Adrenal gland (tissue), 12 donors: Measurements from ENCODE around the gene CBY2. TPM values are rescaled to one million over a fixed set of nuclear protein-coding genes. Genes with fewer than 3 reads are reported as not detected.

ENCODE experiments used
- DNase-seq, 7 donors: peaks; one replicate each; pipeline ENCODE4 v3.0.0-alpha.2; 2019 to 2020
- H3K27ac ChIP-seq, 5 donors: fragments of 200-600 bp; sonication (generic) in 4 of 5; 1 replicate in 3 of 5; 2 replicates in 2 of 5; pipeline versions ENCODE4 v1.5.1 to v1.8.0; 2016 to 2020; ENCODE audit warnings: mild to moderate bottlenecking in 1 of 5
- H3K27me3 ChIP-seq: fragments of 200-600 bp; 2 replicates; pipeline ENCODE4 v1.8.0; 2021
- H3K36me3 ChIP-seq, 2 donors: fragments of 200-600 bp; replicated peaks in 1 of 2; 1 replicate in 1 of 2; 2 replicates in 1 of 2; pipeline versions ENCODE4 v1.5.1 to v1.8.0; 2018 to 2022
- H3K4me1 ChIP-seq, 2 donors: fragments of 200-600 bp; replicated peaks in 1 of 2; 1 replicate in 1 of 2; 2 replicates in 1 of 2; pipeline versions ENCODE4 v1.5.1 to v1.8.0; 2018 to 2021
- H3K4me3 ChIP-seq, 4 donors: fragments of 200-600 bp; sonication (generic) in 3 of 4; one replicate each; pipeline ENCODE4 v1.5.1; 2016 to 2018
- H3K9me3 ChIP-seq, 3 donors: fragments of 200-600 bp; sonication (generic) in 1 of 3; replicated peaks in 1 of 3; 1 replicate in 2 of 3; 2 replicates in 1 of 3; pipeline versions ENCODE4 v1.5.1 to v1.8.0; 2016 to 2021
- POLR2A ChIP-seq, 2 donors: fragments of 450-650 bp; IDR thresholded peaks; one replicate each; pipeline ENCODE4 v1.6.1; 2017; ENCODE audit warnings: antibody characterized with exemption in 2 of 2, mild to moderate bottlenecking in 2 of 2, moderate library complexity in 1 of 2
- WGBS, 4 donors: extraction: QIAGEN DNeasy Blood & Tissue Kit in 2 of 4; methylation state at CpG; one replicate each; pipeline versions ENCODE4 v1.1.5 to v1.1.7; 2013 to 2017; 5-methylcytosine and 5-hydroxymethylcytosine counted together
- intact Hi-C, 2 donors: fragments of 100-400 bp; cut with DNase I; formaldehyde crosslinking; loops; one replicate each; pipeline versions ENCODE4 v1.14.1 to v1.15.0; 2022 to 2023
- polyA plus RNA-seq, 3 donors: library from polyadenylated mRNA; stranded (reverse); fragments of 200-250 nt in 2 of 3; fragments of 350-450 nt in 1 of 3; fragmentation: Illumina TruSeq in 1 of 3; extraction: RNeasy Lipid Tissue Mini Kit (QIAGEN cat#74804) in 1 of 3; gene quantifications; one replicate each; pipeline ENCODE4 v1.2.3, GENCODE V29; 2013 to 2014
- total RNA-seq, 9 donors: library from RNA; depleted of rRNA in 4 of 9; stranded (reverse); fragments of >200 nt in 4 of 9; fragments of 120-200 nt in 1 of 9; fragmentation: NEBNext Ultra II Directional in 1 of 9; extraction: Animal tissue kit (Norgen Biotek cat#: 25700) in 1 of 9; gene quantifications; one replicate each; pipeline versions ENCODE4 v1.1.0 to v1.2.4, GENCODE V29; 2013 to 2023
- TF ChIP-seq, protein P1 (sequence below), 6 experiments: fragments of 450-650 bp in 4 of 6; fragments of 200-600 bp in 2 of 6; sonication (generic) in 1 of 6; IDR thresholded peaks; 1 replicate in 5 of 6; 2 replicates in 1 of 6; pipeline versions ENCODE4 v1.5.1 to v1.8.0; 2016 to 2021; ENCODE audit warnings: antibody characterized with exemption in 6 of 6, mild to moderate bottlenecking in 2 of 6, moderate library complexity in 1 of 6
- donor health status: healthy with polysubstance abuse.
- donor health status: Bipolar disorder and iron deficiency.
- donor health status: DM: yes; HTN: yes; CAD: no.
- donor health status: DM: no; HTN: no; CAD: no.
- donor health status: DM: no; HTN: no; CAD: no.
- donor health status: DM: yes; HTN: yes; CAD: no.

The CBY2 gene
- total and polyA plus RNA-seq, 12 donors = not detected

DNA sequence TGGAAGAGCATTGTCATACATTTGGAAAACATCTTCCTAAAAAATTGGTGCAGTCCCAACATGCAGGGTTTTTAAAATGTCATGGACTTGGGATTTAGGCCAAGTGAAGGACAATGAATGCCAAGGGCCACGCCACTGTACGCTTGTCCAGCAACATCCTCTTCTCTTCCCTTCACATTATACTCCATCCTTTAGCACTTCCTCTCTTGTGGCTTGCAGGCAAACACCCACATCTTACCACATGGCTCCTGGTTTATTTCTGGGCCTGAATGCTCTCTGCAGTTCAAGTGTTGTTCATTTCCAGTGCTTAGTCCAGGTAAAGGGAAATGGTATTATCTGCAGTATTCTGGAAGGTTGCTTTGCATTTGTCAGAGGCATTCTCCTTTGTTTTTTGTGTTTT is 45.0 kb downstream of the CBY2 start:
- Histone ChIP-seq H3K36me3 (no peaks in the 10 kb centered on the region), H3K9me3 (no peaks in the 10 kb centered on the region), H3K27me3 (no peaks in the 10 kb centered on the region), H3K4me3 (no peak overlapping the region), H3K27ac (no peak overlapping the region), H3K4me1 (no peaks in the 10 kb centered on the region)
- intact Hi-C loops = no loop called here
- 29 to 60% (median 50%) methylated on average over 2 of the region's 2 CpGs for WGBS, 4 donors
- TF ChIP-seq, protein P1, sequence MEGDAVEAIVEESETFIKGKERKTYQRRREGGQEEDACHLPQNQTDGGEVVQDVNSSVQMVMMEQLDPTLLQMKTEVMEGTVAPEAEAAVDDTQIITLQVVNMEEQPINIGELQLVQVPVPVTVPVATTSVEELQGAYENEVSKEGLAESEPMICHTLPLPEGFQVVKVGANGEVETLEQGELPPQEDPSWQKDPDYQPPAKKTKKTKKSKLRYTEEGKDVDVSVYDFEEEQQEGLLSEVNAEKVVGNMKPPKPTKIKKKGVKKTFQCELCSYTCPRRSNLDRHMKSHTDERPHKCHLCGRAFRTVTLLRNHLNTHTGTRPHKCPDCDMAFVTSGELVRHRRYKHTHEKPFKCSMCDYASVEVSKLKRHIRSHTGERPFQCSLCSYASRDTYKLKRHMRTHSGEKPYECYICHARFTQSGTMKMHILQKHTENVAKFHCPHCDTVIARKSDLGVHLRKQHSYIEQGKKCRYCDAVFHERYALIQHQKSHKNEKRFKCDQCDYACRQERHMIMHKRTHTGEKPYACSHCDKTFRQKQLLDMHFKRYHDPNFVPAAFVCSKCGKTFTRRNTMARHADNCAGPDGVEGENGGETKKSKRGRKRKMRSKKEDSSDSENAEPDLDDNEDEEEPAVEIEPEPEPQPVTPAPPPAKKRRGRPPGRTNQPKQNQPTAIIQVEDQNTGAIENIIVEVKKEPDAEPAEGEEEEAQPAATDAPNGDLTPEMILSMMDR (IDR thresholded peaks at IDR 0.05) = no peak
- no peak for TF ChIP-seq POLR2A (IDR thresholded peaks at IDR 0.05)
- DNase-seq = no peak

DNA sequence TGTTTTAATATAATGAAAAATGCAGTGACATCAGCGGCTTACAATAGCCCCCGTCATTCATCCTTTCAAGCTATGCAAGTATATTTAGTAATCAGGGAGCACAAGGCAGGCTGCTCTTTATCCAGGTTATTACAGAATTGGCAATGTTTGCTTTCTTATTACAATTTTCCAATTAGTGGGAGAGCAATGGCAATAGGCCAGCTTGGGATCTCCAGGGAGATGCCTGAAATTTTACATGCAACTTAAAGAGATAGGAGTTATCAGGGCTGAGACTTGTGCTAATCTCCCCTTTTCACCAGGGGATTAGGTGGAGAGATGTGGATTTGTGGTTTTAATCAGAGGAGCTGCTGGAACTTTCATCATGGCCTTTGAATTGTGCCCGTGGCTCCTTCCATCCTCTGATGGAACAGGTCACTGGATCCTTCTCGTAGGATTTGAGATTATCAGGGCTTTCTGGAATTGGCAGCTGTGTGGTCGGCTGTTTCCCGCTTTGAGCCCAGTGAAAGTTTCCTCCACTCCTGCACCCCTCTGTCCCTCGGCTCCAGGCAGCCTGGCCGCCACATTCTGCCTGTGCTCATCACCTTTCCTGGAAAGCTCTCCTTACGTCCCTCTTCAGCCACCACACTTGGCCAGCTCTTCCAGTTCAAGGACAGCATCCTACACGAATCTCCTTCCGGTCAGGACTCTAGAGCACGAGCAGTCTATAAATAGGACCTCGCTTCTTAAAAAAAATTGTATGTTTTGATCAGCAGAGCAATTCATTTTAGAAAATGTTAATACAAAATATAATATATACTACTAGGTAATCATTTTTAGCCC is 47.0 kb downstream of the CBY2 start:
- WGBS, 4 donors = 50 to 59% (median 53%) methylated on average over 13 of the region's 13 CpGs
- H3K4me3 ChIP-seq = no peak overlapping the region
- DNase-seq = no peak
- no peaks in the 10 kb centered on the region for H3K36me3 ChIP-seq
- H3K27ac ChIP-seq = no peak overlapping the region
- no peaks in the 10 kb centered on the region for H3K4me1 ChIP-seq
- H3K9me3 ChIP-seq = no peaks in the 10 kb centered on the region
- H3K27me3 ChIP-seq = no peaks in the 10 kb centered on the region
- intact Hi-C loops = no loop called here
- TF ChIP-seq, protein P1 (IDR thresholded peaks at IDR 0.05) = no peak
- TF ChIP-seq POLR2A (IDR thresholded peaks at IDR 0.05) = no peak

DNA sequence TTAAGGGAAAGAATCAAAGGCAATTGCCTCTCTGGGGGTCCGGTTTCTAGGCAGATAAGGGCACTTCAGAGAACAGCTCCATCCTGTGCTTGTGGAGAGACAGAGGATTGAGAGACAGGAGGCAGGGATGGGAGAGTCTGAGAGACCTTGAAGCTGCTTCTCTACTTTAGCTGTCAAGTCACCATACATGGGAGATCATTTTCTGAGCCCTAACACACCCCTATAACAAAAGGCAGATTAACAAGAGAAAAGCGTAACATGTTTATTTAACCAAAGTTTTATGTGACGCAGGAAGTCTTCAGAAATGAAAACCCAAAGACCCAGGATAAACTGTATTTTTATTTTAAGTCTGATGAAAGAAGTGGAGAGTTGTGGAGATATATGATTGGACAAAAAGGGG is 48.4 kb downstream of the CBY2 start:
- no peak for DNase-seq
- no peak overlapping the region for H3K27ac ChIP-seq
- no peaks in the 10 kb centered on the region for H3K9me3 ChIP-seq
- TF ChIP-seq POLR2A (IDR thresholded peaks at IDR 0.05) = no peak
- TF ChIP-seq, protein P1 (IDR thresholded peaks at IDR 0.05) = no peak
- no peak overlapping the region for H3K4me3 ChIP-seq
- H3K27me3 ChIP-seq = no peaks in the 10 kb centered on the region
- no peaks in the 10 kb centered on the region for H3K4me1 ChIP-seq
- 77 to 90% (median 86%) methylated on average over 3 of the region's 3 CpGs for WGBS, 4 donors
- H3K36me3 ChIP-seq = no peaks in the 10 kb centered on the region
- intact Hi-C loops = no loop called here

DNA sequence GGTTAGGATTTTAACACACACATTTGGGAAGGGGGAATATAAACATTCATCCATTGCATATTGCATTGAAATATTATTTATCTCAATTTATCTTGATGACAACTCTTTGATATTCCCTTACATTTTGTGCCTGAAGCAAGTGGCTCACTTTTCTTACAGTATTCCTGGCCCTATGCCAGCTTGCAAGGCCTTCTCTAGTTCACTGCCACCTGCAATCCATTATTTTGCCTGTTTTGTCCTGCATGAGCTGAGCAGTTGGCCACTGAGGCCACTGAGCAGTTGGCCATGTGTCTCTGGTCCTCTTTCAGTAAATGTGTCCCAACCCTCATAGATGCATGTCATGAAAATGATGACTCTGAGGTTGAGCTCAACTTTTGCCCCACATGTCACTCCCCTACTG is 49.8 kb downstream of the CBY2 start:
- intact Hi-C loops = no loop called here
- H3K36me3 ChIP-seq = no peaks in the 10 kb centered on the region
- H3K4me3 ChIP-seq = no peak overlapping the region
- DNase-seq = no peak
- no peaks in the 10 kb centered on the region for H3K4me1 ChIP-seq
- H3K27ac ChIP-seq = no peak overlapping the region
- no peaks in the 10 kb centered on the region for H3K27me3 ChIP-seq
- no peak for TF ChIP-seq POLR2A (IDR thresholded peaks at IDR 0.05)
- TF ChIP-seq, protein P1 (IDR thresholded peaks at IDR 0.05) = no peak
- H3K9me3 ChIP-seq = no peaks in the 10 kb centered on the region
